Thyroid gland (tissue), 4 donors: ENCODE results near the gene LPCAT4.

Source experiments
- CTCF ChIP-seq, 6 experiments: fragments of 200-600 bp in 3 of 6; fragments of 450-650 bp in 3 of 6; sonication (generic) in 3 of 6; IDR thresholded peaks; one replicate each; pipeline ENCODE4 v1.5.1; 2016 to 2019; ENCODE audit warnings: antibody characterized with exemption in 6 of 6, mild to moderate bottlenecking in 2 of 6, inconsistent platforms in 1 of 6, moderate library complexity in 1 of 6
- POLR2A ChIP-seq, 2 donors: fragments of 450-650 bp; IDR thresholded peaks; one replicate each; pipeline ENCODE4 v1.6.1; 2017; ENCODE audit warnings: antibody characterized with exemption in 2 of 2, mild to moderate bottlenecking in 2 of 2, moderate library complexity in 1 of 2

- no peak for TF ChIP-seq CTCF (IDR thresholded peaks at IDR 0.05)
- no peak for TF ChIP-seq POLR2A (IDR thresholded peaks at IDR 0.05)
Observed at GRCh38 chr15:34347951-34348638, 18.9 kb downstream of the LPCAT4 start.
